AG04450 (cell line): Measurements from ENCODE around the gene ATP4B. TPM values are rescaled to one million over a fixed set of nuclear protein-coding genes. Genes with fewer than 3 reads are reported as not detected.
A peak's percentile ranks its signal among the peaks of the same experiment; 100 is the strongest.
"Not testable (repeated sequence)": the region's sequence is repeated elsewhere in the genome, so short reads cannot be mapped to it uniquely, and the experiment has no call there.

Experiments
- CTCF ChIA-PET: fragments of 300-600, 350-600 bp; formaldehyde crosslinking; extraction: SDS; loops from one replicate; lab custom pipeline; 2022; ENCODE audit warnings: antibody characterized with exemption, inconsistent platforms; lab: Charles Lee
- POLR2A ChIA-PET: fragments of 350-600 bp; formaldehyde crosslinking; extraction: SDS; loops from one replicate; lab custom pipeline; 2021; ENCODE audit warnings: antibody characterized with exemption, inconsistent platforms; lab: Yijun Ruan, JAX
- DNase-seq: peaks from one replicate; pipeline ENCODE4 v3.0.0-alpha.2; 2011; ENCODE audit warnings: low read depth, low spot score
- H3K27ac ChIP-seq: one replicate; pipeline ENCODE4 v1.5.1; 2012; ENCODE audit warnings: low read depth, low read length, control low read depth
- H3K27me3 ChIP-seq: one replicate; pipeline ENCODE4 v1.6.0; 2012; ENCODE audit warnings: low read length; ENCODE audit not compliant: control insufficient read depth, insufficient read depth
- H3K4me3 ChIP-seq: 2 replicates; pipeline ENCODE4 v1.5.1; 2011; ENCODE audit warnings: mild to moderate bottlenecking, low read depth, low read length, control low read depth
- H3K9me3 ChIP-seq: 2 replicates; pipeline ENCODE4 v1.5.1; 2012; ENCODE audit warnings: low read length; ENCODE audit not compliant: control insufficient read depth, insufficient read depth
- polyA plus RNA-seq: library from polyadenylated mRNA; depleted of rRNA; stranded (reverse); fragments of >200 nt; gene quantifications from 2 replicates; pipeline ENCODE4 v1.2.3, GENCODE V29; 2011
- TF ChIP-seq, protein P1 (sequence below): IDR thresholded peaks from 2 replicates; pipeline ENCODE4 v1.5.1; 2011; ENCODE audit warnings: low read depth, low read length, control low read depth, inconsistent platforms

Gene ATP4B
- polyA plus RNA-seq, 1 experiment: not detected

DNA sequence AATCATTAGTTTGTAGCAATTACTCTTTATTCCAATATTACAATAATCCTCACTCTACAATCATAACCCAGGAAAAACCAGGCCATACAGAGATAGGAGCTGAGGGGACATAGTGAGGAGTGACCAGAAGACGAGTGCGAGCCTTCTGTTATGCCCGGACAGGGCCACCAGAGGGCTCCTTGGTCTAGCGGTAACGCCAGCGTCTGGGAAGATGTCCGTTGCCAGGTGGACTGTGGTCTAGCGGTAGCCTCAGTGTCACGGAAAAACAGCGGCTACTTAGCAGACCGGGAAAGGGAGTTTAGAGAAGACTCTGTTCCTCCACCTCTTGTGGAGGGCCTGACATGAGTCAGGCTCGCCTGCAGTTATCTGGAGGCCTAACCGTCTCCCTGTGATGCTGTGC lies 36.5 kb downstream of the ATP4B start:
- H3K4me3 ChIP-seq, POLR2A ChIA-PET, H3K27me3 ChIP-seq, CTCF ChIA-PET, DNase-seq, H3K27ac ChIP-seq, H3K9me3 ChIP-seq: not testable (repeated sequence)
- TF ChIP-seq, protein P1, sequence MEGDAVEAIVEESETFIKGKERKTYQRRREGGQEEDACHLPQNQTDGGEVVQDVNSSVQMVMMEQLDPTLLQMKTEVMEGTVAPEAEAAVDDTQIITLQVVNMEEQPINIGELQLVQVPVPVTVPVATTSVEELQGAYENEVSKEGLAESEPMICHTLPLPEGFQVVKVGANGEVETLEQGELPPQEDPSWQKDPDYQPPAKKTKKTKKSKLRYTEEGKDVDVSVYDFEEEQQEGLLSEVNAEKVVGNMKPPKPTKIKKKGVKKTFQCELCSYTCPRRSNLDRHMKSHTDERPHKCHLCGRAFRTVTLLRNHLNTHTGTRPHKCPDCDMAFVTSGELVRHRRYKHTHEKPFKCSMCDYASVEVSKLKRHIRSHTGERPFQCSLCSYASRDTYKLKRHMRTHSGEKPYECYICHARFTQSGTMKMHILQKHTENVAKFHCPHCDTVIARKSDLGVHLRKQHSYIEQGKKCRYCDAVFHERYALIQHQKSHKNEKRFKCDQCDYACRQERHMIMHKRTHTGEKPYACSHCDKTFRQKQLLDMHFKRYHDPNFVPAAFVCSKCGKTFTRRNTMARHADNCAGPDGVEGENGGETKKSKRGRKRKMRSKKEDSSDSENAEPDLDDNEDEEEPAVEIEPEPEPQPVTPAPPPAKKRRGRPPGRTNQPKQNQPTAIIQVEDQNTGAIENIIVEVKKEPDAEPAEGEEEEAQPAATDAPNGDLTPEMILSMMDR: peak; percentile 30; the same call in 1 of the 2 replicates

DNA sequence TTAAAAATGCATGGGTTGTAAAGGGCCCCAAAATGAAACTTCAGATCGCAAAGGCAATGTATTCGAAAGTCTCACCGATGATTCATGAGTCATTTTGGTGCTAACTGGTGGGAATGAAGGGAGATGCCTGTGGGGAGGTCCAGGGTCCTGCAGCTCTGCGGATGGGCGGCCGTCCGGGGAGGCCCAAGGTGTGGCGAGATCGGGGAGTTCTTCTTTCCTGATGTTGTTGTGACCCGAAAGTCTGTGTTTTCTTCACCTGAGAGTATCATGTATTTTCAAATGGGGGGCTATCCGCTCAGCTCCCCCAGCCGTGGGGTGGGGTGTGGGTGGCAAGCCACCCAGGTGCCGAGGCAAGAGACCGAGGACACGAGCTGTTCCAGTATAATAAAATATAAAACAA lies 37.0 kb downstream of the ATP4B start:
- CTCF ChIA-PET: no interaction called here

DNA sequence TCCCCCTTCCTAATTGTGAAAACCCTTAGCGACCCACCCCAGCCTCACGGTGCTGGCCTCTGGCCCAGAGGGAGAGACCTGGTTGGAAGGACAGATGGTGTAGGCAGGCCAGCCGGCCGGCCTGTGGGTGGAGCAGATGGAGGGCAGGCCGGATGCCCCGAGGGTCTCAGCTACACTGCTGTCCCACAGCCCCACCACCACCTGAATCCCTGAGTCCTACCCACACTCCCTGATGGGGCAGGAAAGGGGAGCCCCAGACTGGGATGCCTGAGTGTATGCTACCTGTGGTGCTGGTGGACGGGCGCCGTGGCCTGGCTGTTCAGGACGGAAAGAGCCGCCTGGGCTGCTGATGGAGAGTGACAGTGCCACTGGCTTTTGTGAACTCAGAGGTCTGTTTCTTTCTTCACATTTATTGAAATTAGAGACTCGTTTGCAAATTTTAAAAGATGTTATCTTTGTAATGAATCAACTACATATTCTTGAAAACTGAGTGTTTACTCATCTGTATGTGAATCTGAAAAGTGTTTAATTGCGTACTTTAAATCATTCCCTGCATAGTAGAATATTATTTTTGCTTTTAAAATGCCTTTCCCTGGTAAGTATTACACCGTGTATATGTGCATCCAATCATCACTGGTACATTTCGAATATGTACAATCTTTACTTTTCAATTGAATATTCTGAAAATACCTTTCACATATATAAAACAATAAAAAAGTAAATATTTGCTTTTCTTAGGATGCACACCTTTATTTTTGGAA lies 37.8 kb downstream of the ATP4B start:
- POLR2A ChIA-PET: no interaction called here
- Histone ChIP-seq H3K4me3 (no peak overlapping the region), H3K9me3 (peaks cover 3% of the 10 kb centered on the region; the same call in 1 of the 2 replicates), H3K27me3 (no peaks in the 10 kb centered on the region), H3K27ac (no peak overlapping the region)
- CTCF ChIA-PET: no interaction called here
- TF ChIP-seq, protein P1: no peak
- no peak for DNase-seq

More for the DNA sequence above, 37.0 kb downstream of the ATP4B start:
- DNase-seq: no peak
- TF ChIP-seq, protein P1: no peak
- Histone ChIP-seq H3K27me3 (no peaks in the 10 kb centered on the region), H3K27ac (no peak overlapping the region), H3K4me3 (no peak overlapping the region), H3K9me3 (peaks cover 3% of the 10 kb centered on the region; the same call in 1 of the 2 replicates)
- POLR2A ChIA-PET: no interaction called here

DNA sequence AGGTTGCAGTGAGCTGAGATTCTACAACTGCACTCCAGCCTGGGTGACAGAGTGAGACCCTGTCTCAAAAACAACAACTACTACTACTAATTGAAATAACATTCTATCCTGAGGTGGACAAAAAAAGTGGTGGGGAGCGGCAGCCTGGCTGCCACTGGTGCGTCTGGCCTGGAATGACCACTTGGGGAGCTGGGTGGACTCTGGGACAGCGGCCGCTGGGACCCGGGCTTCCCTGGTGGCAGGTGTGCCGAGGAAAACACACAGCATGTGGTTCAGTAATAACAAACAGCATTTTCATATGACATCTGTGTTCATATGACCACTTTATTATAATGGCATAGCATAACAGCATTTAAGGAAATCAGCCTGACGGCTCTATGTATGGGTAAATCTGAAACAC lies 39.5 kb downstream of the ATP4B start:
- TF ChIP-seq, protein P1: no peak
- H3K27me3 ChIP-seq: no peaks in the 10 kb centered on the region
- H3K4me3 ChIP-seq: no peak overlapping the region
- H3K9me3 ChIP-seq: peaks cover 3% of the 10 kb centered on the region; the same call in 1 of the 2 replicates
- POLR2A ChIA-PET: no interaction called here
- H3K27ac ChIP-seq: no peak overlapping the region
- DNase-seq: no peak
- CTCF ChIA-PET: no interaction called here

DNA sequence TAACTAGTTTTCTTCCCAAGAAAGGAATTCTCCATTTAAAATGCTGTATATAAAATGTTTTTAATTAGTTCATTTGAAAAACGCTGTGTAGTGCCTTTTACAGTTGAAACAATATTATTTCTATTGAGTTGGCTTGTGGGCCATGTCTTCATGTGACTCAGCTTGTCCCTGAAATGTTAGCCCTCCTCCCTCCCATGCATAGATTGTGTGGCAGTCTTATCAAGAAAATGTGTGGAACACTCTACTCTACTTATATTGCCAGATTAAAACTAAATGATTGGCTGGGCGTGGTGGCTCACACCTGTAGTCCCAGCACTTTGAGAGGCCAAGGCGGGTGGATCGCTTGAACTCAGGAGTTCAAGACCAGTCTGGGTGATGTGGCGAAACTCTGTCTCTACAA lies 40.0 kb downstream of the ATP4B start:
- DNase-seq: no peak
- POLR2A ChIA-PET: no interaction called here

More for the DNA sequence above, 40.0 kb downstream of the ATP4B start:
- H3K9me3 ChIP-seq: no peaks in the 10 kb centered on the region; the same call in 1 of the 2 replicates
- H3K27ac ChIP-seq: no peak overlapping the region
- TF ChIP-seq, protein P1: no peak
- no peaks in the 10 kb centered on the region for H3K27me3 ChIP-seq
- no peak overlapping the region for H3K4me3 ChIP-seq
- CTCF ChIA-PET: no interaction called here
